H7 (cell line): Measurements from ENCODE around the gene SPINT2. TPM values are rescaled to one million over a fixed set of nuclear protein-coding genes. Genes with fewer than 3 reads are reported as not detected.
"Not testable (repeated sequence)": the region's sequence is repeated elsewhere in the genome, so short reads cannot be mapped to it uniquely, and the experiment has no call there.

Experiments used
- DNase-seq: peaks from one replicate; pipeline ENCODE4 v3.0.0; 2012
- H3K27me3 ChIP-seq: 2 replicates; pipeline ENCODE4 v1.6.0; 2011; ENCODE audit warnings: mild to moderate bottlenecking, low read length; ENCODE audit not compliant: control insufficient read depth, insufficient read depth
- H3K36me3 ChIP-seq: replicated peaks from 2 replicates; pipeline ENCODE4 v1.5.1; 2011; ENCODE audit warnings: low read length; ENCODE audit not compliant: control insufficient read depth, insufficient read depth
- H3K4me3 ChIP-seq: 2 replicates; pipeline ENCODE4 v1.5.1; 2011; ENCODE audit warnings: low read depth, mild to moderate bottlenecking, control low read depth, low read length, moderate library complexity; ENCODE audit not compliant: insufficient read depth
- total RNA-seq: library from RNA; depleted of rRNA; stranded (reverse); fragments of >200 nt; shearing (Covaris generic); gene quantifications from 2 replicates; pipeline ENCODE4 v1.2.3, GENCODE V29; 2014

The SPINT2 gene
- total RNA-seq, 1 experiment from 2014 or later, result 143 TPM

DNA sequence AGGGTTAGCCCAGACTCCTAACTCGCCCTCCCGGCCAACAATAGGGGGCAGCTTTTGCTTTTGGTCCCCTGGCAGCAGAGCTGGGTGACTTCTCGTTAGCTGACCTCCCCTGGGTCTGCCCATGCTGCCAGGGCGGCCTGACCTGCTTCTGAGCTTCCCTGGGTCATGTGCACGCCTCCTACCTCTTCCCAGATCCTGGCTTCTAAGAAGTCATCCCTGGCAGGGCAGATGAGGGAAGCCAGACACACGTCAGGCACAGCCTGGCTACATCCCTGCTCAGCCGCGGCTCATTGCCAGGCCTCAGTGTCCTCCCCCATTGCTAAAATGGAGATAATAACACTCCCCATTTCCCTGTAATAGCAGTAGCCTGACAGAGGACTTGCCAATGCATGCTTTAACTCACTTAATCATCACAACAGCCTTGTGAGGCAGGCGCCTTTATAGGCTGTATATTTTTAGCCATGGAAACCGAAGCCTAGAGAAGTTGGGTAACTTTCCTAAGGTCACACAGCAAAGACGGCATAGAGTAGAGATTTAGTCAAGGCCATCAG, 57.3 kb downstream of the SPINT2 start:
- no peaks in the 10 kb centered on the region; the same call in 1 of the 2 replicates for H3K36me3 ChIP-seq
- H3K4me3 ChIP-seq, result no peak overlapping the region
- H3K27me3 ChIP-seq, result peaks cover 39% of the 10 kb centered on the region
- no peak for DNase-seq

DNA sequence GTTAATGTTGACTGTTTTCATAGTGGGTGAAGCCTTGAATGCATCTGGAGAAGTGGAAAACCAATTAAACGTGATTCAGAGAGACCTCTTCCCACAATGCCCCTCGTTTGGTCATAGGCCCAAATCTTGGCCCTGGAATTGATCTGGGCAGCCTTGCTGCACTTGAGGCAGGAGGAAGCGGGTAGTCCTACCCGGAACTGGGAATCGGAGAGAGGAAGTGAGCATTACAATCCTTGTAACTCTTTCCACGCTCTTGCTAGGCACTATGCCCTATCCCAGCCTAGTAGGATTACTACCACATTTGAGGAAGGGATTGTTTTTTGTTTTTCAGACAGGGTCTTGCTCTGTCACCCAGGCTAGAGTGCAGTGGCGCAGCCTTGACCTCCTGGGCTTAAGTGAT, 58.9 kb downstream of the SPINT2 start:
- peaks cover 34% of the 10 kb centered on the region for H3K27me3 ChIP-seq
- no peak overlapping the region for H3K4me3 ChIP-seq
- no peak for DNase-seq
- peaks cover 7% of the 10 kb centered on the region for H3K36me3 ChIP-seq

DNA sequence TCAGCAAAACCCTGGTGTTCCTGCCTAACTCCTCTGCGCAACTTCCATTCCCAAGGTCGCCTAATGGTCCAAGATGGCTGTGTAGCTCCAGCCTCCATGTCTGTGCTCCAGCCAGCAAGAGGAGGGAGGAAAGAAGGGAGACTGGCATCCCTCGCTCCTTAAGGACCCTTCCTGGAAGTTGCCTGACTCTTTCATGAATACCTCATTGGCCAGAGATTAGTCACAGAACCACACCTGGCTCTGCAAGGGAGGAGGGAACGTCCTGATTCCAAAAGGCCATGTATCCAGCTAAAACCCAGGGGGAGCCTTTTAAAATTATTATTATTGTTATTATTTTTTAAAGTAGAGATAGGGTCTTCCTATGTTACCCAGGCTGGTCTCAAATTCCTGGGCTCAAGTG, 60.1 kb downstream of the SPINT2 start:
- DNase-seq, result no peak

DNA sequence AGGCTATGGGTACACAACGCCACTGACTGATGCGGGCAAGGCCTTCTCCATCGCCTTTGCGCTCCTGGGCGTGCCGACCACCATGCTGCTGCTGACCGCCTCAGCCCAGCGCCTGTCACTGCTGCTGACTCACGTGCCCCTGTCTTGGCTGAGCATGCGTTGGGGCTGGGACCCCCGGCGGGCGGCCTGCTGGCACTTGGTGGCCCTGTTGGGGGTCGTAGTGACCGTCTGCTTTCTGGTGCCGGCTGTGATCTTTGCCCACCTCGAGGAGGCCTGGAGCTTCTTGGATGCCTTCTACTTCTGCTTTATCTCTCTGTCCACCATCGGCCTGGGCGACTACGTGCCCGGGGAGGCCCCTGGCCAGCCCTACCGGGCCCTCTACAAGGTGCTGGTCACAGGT, 62.2 kb downstream of the SPINT2 start:
- no peak for DNase-seq
- peaks cover 2% of the 10 kb centered on the region; the same call in 1 of the 2 replicates for H3K27me3 ChIP-seq
- H3K36me3 ChIP-seq, result peaks cover 7% of the 10 kb centered on the region

More for the DNA sequence above, 60.1 kb downstream of the SPINT2 start:
- peaks cover 23% of the 10 kb centered on the region for H3K27me3 ChIP-seq
- H3K4me3 ChIP-seq, result no peak overlapping the region
- H3K36me3 ChIP-seq, result peaks cover 7% of the 10 kb centered on the region

DNA sequence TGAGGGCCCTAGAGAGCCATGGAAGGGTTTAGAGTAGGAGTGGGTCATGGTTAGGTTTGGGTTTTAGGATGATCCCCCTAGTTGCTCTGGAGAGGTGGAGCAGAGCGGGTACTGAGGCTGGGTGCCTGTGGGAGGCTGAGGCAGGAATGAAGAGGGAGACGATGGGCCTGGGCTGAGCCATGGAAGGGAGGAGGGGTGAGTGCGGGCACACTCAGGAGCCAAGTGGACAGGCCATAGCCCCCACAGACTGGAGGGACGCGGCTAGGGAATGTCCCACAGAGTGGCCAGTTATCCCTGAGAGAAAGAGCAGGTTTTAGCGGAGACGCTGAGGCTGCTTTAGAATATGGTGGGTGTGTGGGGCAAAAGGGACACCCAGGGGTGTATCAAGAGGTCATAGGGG, 65.3 kb downstream of the SPINT2 start:
- peaks cover 7% of the 10 kb centered on the region for H3K36me3 ChIP-seq
- H3K4me3 ChIP-seq, result no peak overlapping the region
- H3K27me3 ChIP-seq, result no peaks in the 10 kb centered on the region
- no peak for DNase-seq

More for the DNA sequence above, 62.2 kb downstream of the SPINT2 start:
- H3K4me3 ChIP-seq, result no peak overlapping the region

DNA sequence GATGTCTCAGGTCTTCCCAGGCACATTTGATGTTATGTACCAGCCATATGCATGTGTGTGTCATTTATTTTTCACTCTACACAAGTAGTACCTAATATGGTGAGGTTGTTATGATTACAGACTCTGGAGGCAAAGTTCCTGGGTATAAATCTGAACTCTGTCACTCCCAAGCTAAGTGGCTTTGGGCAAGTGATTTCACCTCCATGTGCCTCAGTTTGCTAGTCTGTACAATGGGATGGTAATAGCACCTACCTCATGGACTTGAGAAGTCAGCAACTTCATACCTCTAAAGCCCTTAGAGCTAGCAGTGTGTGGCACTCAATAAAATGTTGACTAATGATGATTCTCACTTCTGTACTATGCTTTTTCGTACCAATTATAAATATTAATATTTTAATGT, 67.4 kb downstream of the SPINT2 start:
- peaks cover 7% of the 10 kb centered on the region for H3K36me3 ChIP-seq
- no peak for DNase-seq
- H3K27me3 ChIP-seq, result no peaks in the 10 kb centered on the region
- H3K4me3 ChIP-seq, result no peak overlapping the region

DNA sequence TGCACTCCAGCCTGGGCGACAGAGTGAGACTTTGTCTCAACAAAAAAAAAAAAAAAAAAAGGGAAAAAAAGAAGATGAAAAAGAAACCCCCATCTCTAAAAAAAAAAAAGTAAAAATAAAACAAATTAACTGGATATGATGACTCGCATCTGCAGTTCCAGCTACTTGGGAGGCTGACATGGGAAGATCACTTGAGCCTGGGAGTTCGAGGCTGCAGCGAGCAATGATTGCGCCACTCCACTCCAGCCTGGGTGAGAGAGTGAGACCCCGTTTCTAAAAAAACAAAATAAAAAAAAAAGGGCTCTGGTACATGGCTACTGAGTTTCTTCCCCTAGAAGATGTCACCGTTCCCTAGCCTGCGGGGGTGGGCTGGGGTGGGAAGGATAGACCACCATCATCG, 68.9 kb downstream of the SPINT2 start:
- peaks cover under 1% of the 10 kb centered on the region for H3K36me3 ChIP-seq
- peaks cover 3% of the 10 kb centered on the region; the same call in 1 of the 2 replicates for H3K27me3 ChIP-seq
- H3K4me3 ChIP-seq, result no peak overlapping the region
- no peak for DNase-seq

DNA sequence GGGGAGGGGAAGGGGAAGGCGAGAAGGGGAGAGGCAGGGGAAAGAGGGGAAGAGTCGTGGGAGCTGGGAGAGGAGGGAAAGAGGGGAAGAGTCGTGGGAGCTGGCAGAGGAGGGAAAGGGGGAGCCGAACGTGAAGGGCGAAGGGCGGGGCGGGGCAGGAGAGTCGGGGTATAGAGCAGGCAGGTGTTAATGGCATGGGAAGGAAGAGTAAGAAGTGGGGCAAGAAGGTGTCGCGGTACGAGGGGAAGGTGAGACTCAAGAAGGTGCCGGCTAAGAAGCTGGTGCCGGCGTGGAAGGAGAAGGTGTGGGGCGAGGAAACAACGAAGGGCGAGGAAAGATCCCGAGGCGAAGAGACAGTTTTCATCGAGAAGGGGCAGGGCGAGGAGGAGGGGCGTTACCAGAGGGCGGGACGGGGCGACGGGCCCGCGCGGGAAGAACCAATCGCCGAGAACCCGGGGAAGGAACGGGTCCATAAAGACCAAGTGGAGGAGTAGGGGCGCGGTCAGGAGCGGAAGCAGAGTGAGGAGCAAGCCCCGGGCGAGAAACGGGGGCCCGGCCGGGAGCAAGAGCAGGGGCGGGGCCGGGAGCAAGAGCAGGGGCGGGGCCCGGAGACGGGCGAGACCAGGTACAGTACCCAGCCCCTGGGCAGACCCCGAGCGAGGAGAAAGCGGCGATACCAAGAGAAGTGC, 71.7 kb downstream of the SPINT2 start:
- no peaks in the 10 kb centered on the region for H3K36me3 ChIP-seq
- peaks cover 3% of the 10 kb centered on the region; the same call in 1 of the 2 replicates for H3K27me3 ChIP-seq
- H3K4me3 ChIP-seq, result peak overlapping the region; percentile 71
- peak; percentile 97 for DNase-seq

DNA sequence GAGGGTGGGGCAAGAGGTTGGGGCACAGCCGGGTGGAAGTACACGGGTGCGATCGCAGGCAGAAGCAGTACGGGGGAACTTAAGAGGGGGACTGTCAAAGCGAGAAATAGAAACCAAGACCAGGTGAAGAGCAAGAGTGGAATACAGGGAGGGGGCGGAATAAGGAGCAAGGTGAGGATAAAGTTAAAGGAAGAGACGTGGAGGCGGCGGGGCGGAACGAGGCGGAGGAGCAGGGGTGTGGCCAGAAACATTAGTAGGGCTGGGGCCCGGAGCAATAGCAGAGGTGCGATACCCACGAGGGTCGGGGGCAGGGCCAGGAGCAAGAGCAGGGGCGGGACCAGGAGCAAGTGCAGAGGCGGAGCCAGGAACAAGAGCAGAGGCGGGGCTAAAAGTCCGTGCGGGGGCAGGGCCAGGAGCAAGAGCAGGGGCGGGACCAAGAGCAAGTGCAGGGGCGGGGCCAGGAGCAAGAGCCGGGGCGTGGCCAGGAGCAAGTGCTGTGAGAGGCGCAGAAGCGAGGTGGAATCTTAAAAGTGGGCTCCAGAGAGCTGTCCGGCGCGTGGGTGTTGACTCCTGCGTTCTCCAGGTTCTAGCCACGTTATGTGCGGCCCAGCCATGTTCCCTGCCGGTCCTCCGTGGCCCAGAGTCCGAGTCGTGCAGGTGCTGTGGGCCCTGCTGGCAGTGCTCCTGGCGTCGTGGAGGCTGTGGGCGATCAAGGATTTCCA, 72.4 kb downstream of the SPINT2 start:
- no peaks in the 10 kb centered on the region for H3K36me3 ChIP-seq
- peak overlapping the region; percentile 71 for H3K4me3 ChIP-seq
- peaks cover 3% of the 10 kb centered on the region; the same call in 1 of the 2 replicates for H3K27me3 ChIP-seq
- DNase-seq, result peak; percentile 97

DNA sequence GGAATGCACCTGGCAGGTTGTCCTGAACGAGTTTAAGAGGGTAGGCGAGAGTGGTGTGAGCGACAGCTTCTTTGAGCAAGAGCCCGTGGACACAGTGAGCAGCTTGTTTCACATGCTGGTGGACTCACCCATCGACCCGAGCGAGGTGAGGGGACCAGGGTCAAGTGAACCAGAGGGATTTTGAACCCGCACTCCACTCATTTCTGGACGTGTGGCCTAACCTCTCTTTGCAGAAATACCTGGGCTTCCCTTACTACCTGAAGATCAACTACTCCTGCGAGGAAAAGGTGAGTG, 72.9 kb downstream of the SPINT2 start:
- Histone ChIP-seq H3K4me3 (peak overlapping the region; percentile 45), H3K36me3 (no peaks in the 10 kb centered on the region), H3K27me3 (peaks cover 3% of the 10 kb centered on the region; the same call in 1 of the 2 replicates)
- DNase-seq, result no peak

DNA sequence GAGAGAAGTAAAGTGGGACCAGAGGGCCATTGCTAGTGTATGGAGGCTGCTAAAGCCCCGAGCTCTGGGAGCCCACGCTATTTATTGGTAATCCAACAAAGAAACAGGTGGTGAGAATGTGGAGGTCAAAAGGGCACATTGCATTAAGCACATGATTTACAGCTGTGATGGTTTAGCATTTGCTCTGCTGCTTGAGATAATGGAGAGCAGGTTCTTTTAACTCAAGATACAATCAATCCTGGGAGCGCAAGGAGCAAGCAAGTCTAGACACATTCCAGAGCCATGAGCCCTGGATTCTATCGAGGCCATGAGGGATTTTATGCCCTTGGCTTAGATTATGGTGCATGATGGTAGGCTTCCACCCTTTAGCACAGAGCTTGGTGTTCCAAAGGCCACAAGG, 74.6 kb downstream of the SPINT2 start:
- H3K36me3 ChIP-seq, DNase-seq, H3K4me3 ChIP-seq, H3K27me3 ChIP-seq: not testable (repeated sequence)

DNA sequence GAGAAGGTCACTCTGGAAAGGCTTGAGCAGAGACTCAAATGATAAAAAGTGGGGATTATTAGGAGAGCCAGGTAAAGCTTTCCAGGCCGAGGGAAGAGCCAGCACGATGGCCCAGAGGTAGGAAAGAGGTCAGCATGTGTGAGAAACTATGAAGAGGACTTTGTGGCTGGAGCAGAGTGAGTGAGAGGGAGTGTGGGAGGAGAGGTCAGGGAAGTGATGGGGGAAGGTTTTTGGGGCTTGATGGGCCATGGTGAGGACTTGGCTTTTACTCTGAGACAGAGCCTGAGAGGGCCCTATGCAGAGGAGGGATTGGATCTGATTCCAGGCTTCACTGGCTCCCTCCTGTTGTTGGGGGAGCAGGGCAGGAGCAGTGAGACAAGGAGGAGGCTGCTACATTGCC, 76.6 kb downstream of the SPINT2 start:
- Histone ChIP-seq H3K36me3 (no peaks in the 10 kb centered on the region), H3K4me3 (no peak overlapping the region), H3K27me3 (peaks cover 3% of the 10 kb centered on the region; the same call in 1 of the 2 replicates)
- no peak for DNase-seq
